Neural progenitor cell (in vitro differentiated cells): ENCODE results near the gene VAMP7.

Experiments
- EZH2 ChIP-seq: fragments of 200-600 bp; sonication (generic); IDR thresholded peaks from 2 replicates; pipeline ENCODE4 v1.6.1; 2017; ENCODE audit warnings: antibody characterized with exemption, mild to moderate bottlenecking, moderate library complexity
- EZH2phosphoT487 ChIP-seq: fragments of 200-600 bp; sonication (generic); IDR thresholded peaks from 2 replicates; pipeline ENCODE4 v1.6.1; 2017; ENCODE audit warnings: antibody characterized with exemption
- TF ChIP-seq, protein P1 (sequence below): fragments of 200-600 bp; sonication (generic); IDR thresholded peaks from 2 replicates; pipeline ENCODE4 v1.5.1; 2017; ENCODE audit warnings: antibody characterized with exemption, mild to moderate bottlenecking

DNA sequence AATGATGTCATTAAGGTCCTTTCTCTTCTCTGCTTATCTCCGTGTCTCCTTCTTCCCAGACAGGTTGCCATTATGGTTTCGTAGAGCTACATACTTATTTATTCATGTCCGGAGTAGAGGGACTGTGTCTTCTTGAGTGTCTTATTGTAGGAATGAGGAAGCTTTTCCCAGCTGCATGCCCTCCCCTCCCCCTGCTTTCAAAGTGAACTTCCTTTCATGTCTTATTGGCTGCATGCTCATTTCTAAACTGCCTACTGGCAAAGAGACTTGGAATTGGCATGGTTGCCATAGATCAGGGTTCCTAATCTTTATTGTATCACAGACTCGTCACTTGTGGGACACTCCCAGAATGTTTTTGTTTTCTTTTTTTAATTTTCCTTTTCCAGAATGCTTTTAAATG is 15.4 kb downstream of the VAMP7 start:
- TF ChIP-seq, protein P1, sequence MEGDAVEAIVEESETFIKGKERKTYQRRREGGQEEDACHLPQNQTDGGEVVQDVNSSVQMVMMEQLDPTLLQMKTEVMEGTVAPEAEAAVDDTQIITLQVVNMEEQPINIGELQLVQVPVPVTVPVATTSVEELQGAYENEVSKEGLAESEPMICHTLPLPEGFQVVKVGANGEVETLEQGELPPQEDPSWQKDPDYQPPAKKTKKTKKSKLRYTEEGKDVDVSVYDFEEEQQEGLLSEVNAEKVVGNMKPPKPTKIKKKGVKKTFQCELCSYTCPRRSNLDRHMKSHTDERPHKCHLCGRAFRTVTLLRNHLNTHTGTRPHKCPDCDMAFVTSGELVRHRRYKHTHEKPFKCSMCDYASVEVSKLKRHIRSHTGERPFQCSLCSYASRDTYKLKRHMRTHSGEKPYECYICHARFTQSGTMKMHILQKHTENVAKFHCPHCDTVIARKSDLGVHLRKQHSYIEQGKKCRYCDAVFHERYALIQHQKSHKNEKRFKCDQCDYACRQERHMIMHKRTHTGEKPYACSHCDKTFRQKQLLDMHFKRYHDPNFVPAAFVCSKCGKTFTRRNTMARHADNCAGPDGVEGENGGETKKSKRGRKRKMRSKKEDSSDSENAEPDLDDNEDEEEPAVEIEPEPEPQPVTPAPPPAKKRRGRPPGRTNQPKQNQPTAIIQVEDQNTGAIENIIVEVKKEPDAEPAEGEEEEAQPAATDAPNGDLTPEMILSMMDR: no peak
- TF ChIP-seq EZH2 (no peak), EZH2phosphoT487 (no peak)
